Measurements from ENCODE around the gene CXCL9. TPM values are rescaled to one million over a fixed set of nuclear protein-coding genes. Genes with fewer than 3 reads are reported as not detected.

Gene CXCL9
- total RNA-seq, 1 donor from 2014 or later, result 0.10 TPM

- H3K27ac Mint-ChIP-seq, result no peak overlapping the region
- intact Hi-C loops (cut with micrococcal nuclease), result no loop called here
- no peak for DNase-seq (ENCODE audit: low spot score)
- H3K27me3 Mint-ChIP-seq (ENCODE audit: insufficient read depth), result peaks cover 2% of the 10 kb centered on the region
- H3K4me1 Mint-ChIP-seq (ENCODE audit: low read depth), result peaks cover 24% of the 10 kb centered on the region
- no peak overlapping the region for H3K4me3 Mint-ChIP-seq
- H3K9me3 Mint-ChIP-seq, result no peaks in the 10 kb centered on the region
- H3K36me3 Mint-ChIP-seq (ENCODE audit: low read depth), result peaks cover 2% of the 10 kb centered on the region
Measured at GRCh38 chr4:76029300-76029699, 22.0 kb upstream of the CXCL9 start.

DNA sequence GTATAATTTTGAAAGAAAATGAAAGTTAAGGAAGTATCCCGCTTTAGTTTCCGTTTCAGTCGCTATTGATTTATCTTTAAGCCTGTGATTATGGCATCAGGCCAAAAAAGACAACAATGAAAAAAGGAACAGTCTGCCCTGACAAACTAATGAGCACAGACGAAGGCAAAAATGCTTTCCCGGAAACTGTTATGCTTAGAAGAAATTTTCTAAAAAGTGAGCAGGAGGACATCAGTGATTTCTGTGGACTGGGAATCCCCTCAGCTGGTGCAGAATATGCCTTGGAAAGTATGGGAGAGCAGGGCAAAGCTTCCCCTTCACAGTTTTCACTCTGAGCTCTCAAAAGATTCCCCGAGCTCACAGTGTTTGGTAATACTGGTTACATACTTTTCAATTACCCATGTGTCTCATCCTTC, 21.0 kb upstream of the CXCL9 start:
- intact Hi-C loops (cut with micrococcal nuclease), result no loop called here
- Mint-ChIP-seq H3K4me3 (peak overlapping the region; percentile 39), H3K4me1 (ENCODE audit: low read depth) (peaks cover 30% of the 10 kb centered on the region), H3K27ac (no peak overlapping the region), H3K9me3 (no peaks in the 10 kb centered on the region), H3K36me3 (ENCODE audit: low read depth) (peaks cover 2% of the 10 kb centered on the region), H3K27me3 (ENCODE audit: insufficient read depth) (peaks cover 2% of the 10 kb centered on the region)
- no peak for DNase-seq (ENCODE audit: low spot score)

DNA sequence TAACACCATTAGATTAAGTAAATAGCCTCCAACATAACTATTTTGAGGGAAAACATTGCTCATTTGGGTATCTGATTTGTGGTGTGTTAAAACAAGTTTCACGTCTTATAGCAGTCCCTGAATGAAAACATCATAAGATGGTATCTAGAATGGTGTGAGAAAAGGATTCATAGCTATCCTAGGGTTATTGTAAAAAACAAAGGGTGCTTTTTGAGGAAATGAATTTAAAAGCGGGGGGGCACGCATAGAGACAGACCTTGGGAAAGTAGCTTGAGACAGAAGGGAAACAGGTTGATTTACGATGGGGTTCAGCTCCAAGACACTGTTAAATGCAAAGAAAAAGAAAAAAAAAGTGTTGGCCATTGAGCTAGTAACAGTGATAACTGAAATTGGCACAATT, 16.8 kb upstream of the CXCL9 start:
- Mint-ChIP-seq H3K4me3 (peak overlapping the region; percentile 4), H3K27me3 (ENCODE audit: insufficient read depth) (no peaks in the 10 kb centered on the region), H3K4me1 (ENCODE audit: low read depth) (peaks cover 46% of the 10 kb centered on the region), H3K9me3 (no peaks in the 10 kb centered on the region), H3K27ac (peak overlapping the region; percentile 24), H3K36me3 (ENCODE audit: low read depth) (peaks cover 3% of the 10 kb centered on the region)
- intact Hi-C loops (cut with micrococcal nuclease), result loop anchor here (1.0 kb wide), 2 partner anchors 18 to 34 kb away; no protein-coding TSS in a partner anchor
- DNase-seq (ENCODE audit: low spot score), result no peak

GRCh38 chr4:76023389-76023788, 16.1 kb upstream of the CXCL9 start, which contains the start of gene CXCL10:
CXCL10 (minus strand) TSS chr4:76023497; CDS start chr4:76023431, 66 bp downstream.
- intact Hi-C loops (cut with micrococcal nuclease), result no loop called here
- Mint-ChIP-seq H3K27ac (peak within 1 kb of the TSS; percentile 24), H3K4me3 (peak within 1 kb of the TSS; percentile 38)

GRCh38 chr4:76022677-76023076, 15.4 kb upstream of the CXCL9 start:
- intact Hi-C loops (cut with micrococcal nuclease), result no loop called here
- DNase-seq (ENCODE audit: low spot score), result no peak
- no peak overlapping the region for H3K4me3 Mint-ChIP-seq
- no peak overlapping the region for H3K27ac Mint-ChIP-seq
- H3K36me3 Mint-ChIP-seq (ENCODE audit: low read depth), result peaks cover 3% of the 10 kb centered on the region
- H3K27me3 Mint-ChIP-seq (ENCODE audit: insufficient read depth), result no peaks in the 10 kb centered on the region
- peaks cover 35% of the 10 kb centered on the region for H3K4me1 Mint-ChIP-seq (ENCODE audit: low read depth)
- no peaks in the 10 kb centered on the region for H3K9me3 Mint-ChIP-seq

More at GRCh38 chr4:76023389-76023788, 16.1 kb upstream of the CXCL9 start, which contains the start of gene CXCL10:
- peaks cover 3% of the 10 kb centered on the region for H3K36me3 Mint-ChIP-seq (ENCODE audit: low read depth)
- peaks cover 41% of the 10 kb centered on the region for H3K4me1 Mint-ChIP-seq (ENCODE audit: low read depth)
- DNase-seq (ENCODE audit: low spot score), result no peak
- H3K27me3 Mint-ChIP-seq (ENCODE audit: insufficient read depth), result no peaks in the 10 kb centered on the region
- no peaks in the 10 kb centered on the region for H3K9me3 Mint-ChIP-seq

DNA sequence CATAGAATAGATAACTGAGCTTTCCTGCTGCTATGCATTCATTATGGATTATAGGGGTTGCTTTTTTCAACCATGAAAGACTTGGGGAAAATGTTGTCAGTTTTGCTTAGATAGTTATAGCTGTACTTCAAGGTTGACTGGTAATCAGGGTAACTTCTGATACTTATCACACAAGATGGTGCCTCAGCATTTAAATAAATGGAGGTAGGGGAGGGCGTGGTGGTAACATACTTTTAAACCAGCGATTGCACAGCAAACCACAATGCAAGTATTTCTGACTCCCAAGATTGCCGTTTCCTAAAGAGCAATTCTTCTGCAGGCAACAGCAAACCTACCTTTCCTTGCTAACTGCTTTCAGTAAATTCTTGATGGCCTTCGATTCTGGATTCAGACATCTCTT, 14.7 kb upstream of the CXCL9 start:
- intact Hi-C loops (cut with micrococcal nuclease), result no loop called here
- Mint-ChIP-seq H3K4me1 (ENCODE audit: low read depth) (peaks cover 35% of the 10 kb centered on the region), H3K36me3 (ENCODE audit: low read depth) (peaks cover 3% of the 10 kb centered on the region), H3K9me3 (no peaks in the 10 kb centered on the region), H3K4me3 (peak overlapping the region; percentile 12), H3K27me3 (ENCODE audit: insufficient read depth) (no peaks in the 10 kb centered on the region), H3K27ac (no peak overlapping the region)
- no peak for DNase-seq (ENCODE audit: low spot score)

DNA sequence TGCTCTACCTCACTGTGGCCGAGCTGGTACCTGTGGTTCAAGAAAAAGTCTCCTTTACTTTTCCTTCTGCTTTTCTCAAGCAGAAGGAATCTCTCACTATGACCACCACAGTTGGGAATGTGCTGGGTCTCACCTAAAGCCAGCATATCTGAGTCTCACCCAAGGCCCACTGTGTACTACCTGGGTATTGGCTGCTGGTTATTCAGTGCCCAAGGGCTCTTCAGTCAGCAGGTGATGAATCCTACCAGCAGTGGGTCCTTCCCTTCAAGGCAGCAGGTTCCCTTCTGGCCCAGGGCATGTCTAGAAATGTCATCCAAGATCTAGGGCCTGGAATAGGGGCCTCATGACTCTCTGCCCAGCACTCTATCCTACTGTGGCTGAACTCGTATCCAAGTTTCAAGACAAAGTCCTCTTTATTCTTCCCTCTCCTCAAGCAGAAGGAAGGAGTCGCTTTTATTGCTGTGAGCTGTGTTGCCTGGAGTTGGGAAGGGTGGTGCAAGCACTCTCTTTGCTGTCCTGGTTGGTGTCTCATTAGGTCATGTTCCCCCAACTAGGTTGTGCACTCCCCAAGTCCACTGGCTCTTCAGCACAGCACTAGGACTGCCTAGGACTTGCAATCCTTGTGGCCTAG, 9.9 kb upstream of the CXCL9 start:
- Mint-ChIP-seq H3K4me3 (no peak overlapping the region), H3K36me3 (ENCODE audit: low read depth) (no peaks in the 10 kb centered on the region), H3K27ac (no peak overlapping the region), H3K9me3 (no peaks in the 10 kb centered on the region), H3K4me1 (ENCODE audit: low read depth) (peaks cover 14% of the 10 kb centered on the region), H3K27me3 (ENCODE audit: insufficient read depth) (no peaks in the 10 kb centered on the region)
- intact Hi-C loops (cut with micrococcal nuclease), result no loop called here
- DNase-seq (ENCODE audit: low spot score), result no peak

- peak; percentile 31 for DNase-seq (ENCODE audit: low spot score)
- Mint-ChIP-seq H3K27ac (no peak overlapping the region), H3K36me3 (ENCODE audit: low read depth) (no peaks in the 10 kb centered on the region), H3K4me3 (no peak overlapping the region), H3K4me1 (ENCODE audit: low read depth) (peaks cover 9% of the 10 kb centered on the region), H3K9me3 (no peaks in the 10 kb centered on the region), H3K27me3 (ENCODE audit: insufficient read depth) (no peaks in the 10 kb centered on the region)
- intact Hi-C loops (cut with micrococcal nuclease), result no loop called here
Measured at GRCh38 chr4:76016393-76016792, 9.1 kb upstream of the CXCL9 start.

DNA sequence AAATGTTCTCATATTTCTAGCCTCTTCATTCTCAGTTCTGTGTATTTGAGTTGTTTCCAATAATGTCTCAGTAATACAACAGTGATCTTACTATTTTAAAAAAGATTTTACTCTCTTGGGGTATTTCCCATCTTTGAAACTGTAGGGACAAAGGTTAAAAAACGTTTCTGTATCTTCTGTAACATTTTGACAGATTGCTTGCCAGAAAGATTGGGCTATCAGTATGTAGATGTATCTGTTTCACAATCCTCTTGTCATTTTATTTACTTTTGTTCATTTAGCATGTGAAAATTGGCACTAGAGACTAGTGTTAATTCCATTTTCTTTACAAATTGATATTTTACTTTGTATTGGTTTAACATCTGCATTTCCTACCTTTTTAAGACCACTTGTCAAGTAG, 6.2 kb upstream of the CXCL9 start:
- Mint-ChIP-seq H3K4me1 (ENCODE audit: low read depth) (peaks cover 9% of the 10 kb centered on the region), H3K36me3 (ENCODE audit: low read depth) (no peaks in the 10 kb centered on the region), H3K9me3 (no peaks in the 10 kb centered on the region), H3K27ac (no peak overlapping the region), H3K4me3 (no peak overlapping the region), H3K27me3 (ENCODE audit: insufficient read depth) (no peaks in the 10 kb centered on the region)
- no peak for DNase-seq (ENCODE audit: low spot score)
- intact Hi-C loops (cut with micrococcal nuclease), result loop anchor here (2.0 kb wide), 1 partner anchor 19 kb away; no protein-coding TSS in a partner anchor

GRCh38 chr4:76012388-76012801, 5.1 kb upstream of the CXCL9 start:
- no peak overlapping the region for H3K27ac Mint-ChIP-seq
- H3K4me1 Mint-ChIP-seq (ENCODE audit: low read depth), result peaks cover 9% of the 10 kb centered on the region
- no peaks in the 10 kb centered on the region for H3K9me3 Mint-ChIP-seq
- DNase-seq (ENCODE audit: low spot score), result no peak
- H3K36me3 Mint-ChIP-seq (ENCODE audit: low read depth), result no peaks in the 10 kb centered on the region
- peaks cover 6% of the 10 kb centered on the region for H3K27me3 Mint-ChIP-seq (ENCODE audit: insufficient read depth)
- no peak overlapping the region for H3K4me3 Mint-ChIP-seq
- intact Hi-C loops (cut with micrococcal nuclease), result loop anchor here (2.0 kb wide), 1 partner anchor 18 kb away; no protein-coding TSS in a partner anchor

DNA sequence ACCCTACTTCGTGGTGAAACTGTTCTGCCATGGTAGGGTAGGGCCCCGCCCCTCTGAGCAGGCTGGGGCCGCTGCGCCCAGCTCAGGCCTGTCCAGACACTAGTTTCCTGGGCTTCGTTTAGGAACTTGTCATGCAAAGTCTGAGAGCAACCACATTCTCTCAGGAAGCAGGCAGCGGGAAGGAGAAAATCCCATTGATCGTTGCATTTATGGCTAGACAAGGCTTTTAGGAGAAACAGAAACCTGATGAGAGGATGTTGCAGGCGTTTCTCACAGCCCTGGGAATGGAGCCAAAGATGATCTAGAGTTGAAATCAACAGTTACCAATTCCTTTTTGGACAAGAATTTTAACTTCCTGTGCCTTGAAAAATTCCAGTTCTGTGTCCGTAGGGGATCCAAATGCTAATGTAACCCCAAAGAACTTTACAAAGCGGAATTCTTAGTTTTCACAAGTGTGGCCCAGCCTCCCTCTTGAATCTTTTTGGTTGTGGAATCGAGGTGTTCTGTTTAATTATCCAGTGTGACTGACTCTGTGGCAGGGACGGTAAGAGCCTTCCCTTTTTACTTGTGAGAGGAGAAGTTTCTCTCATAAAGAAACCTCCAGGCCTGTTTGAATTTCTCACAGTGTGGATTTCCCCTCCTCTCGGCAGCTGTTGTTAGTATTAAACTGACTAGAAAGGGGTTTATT, 4.5 kb upstream of the CXCL9 start:
- Mint-ChIP-seq H3K36me3 (ENCODE audit: low read depth) (no peaks in the 10 kb centered on the region), H3K9me3 (no peaks in the 10 kb centered on the region), H3K4me3 (no peak overlapping the region), H3K27ac (no peak overlapping the region), H3K27me3 (ENCODE audit: insufficient read depth) (peaks cover 9% of the 10 kb centered on the region), H3K4me1 (ENCODE audit: low read depth) (peaks cover 9% of the 10 kb centered on the region)
- intact Hi-C loops (cut with micrococcal nuclease), result loop anchor here (2.0 kb wide), 1 partner anchor 17 kb away; no protein-coding TSS in a partner anchor
- DNase-seq (ENCODE audit: low spot score), result no peak

GRCh38 chr4:76011018-76011670, 3.8 kb upstream of the CXCL9 start:
- intact Hi-C loops (cut with micrococcal nuclease), result no loop called here

GRCh38 chr4:76010576-76010975, 3.3 kb upstream of the CXCL9 start:
- no peak overlapping the region for H3K4me3 Mint-ChIP-seq
- intact Hi-C loops (cut with micrococcal nuclease), result no loop called here
- no peaks in the 10 kb centered on the region for H3K9me3 Mint-ChIP-seq
- H3K4me1 Mint-ChIP-seq (ENCODE audit: low read depth), result no peaks in the 10 kb centered on the region
- DNase-seq (ENCODE audit: low spot score), result no peak
- H3K36me3 Mint-ChIP-seq (ENCODE audit: low read depth), result no peaks in the 10 kb centered on the region
- H3K27me3 Mint-ChIP-seq (ENCODE audit: insufficient read depth), result peaks cover 11% of the 10 kb centered on the region
- no peak overlapping the region for H3K27ac Mint-ChIP-seq

More at GRCh38 chr4:76011018-76011670, 3.8 kb upstream of the CXCL9 start:
- H3K4me3 Mint-ChIP-seq, result no peak overlapping the region
- H3K27ac Mint-ChIP-seq, result no peak overlapping the region
- no peaks in the 10 kb centered on the region for H3K9me3 Mint-ChIP-seq
- peaks cover 11% of the 10 kb centered on the region for H3K27me3 Mint-ChIP-seq (ENCODE audit: insufficient read depth)
- H3K4me1 Mint-ChIP-seq (ENCODE audit: low read depth), result peaks cover 4% of the 10 kb centered on the region
- H3K36me3 Mint-ChIP-seq (ENCODE audit: low read depth), result no peaks in the 10 kb centered on the region
- no peak for DNase-seq (ENCODE audit: low spot score)
